Activated CD4-positive, alpha-beta T cell treated with anti-CD3 and anti-CD28 coated beads, Interleukin-2, amount 10 ng/mL, durations not matched to agents 7 days and 5 days (primary cell): ENCODE results near the gene AKAP13. TPM values are rescaled to one million over a fixed set of nuclear protein-coding genes. Genes with fewer than 3 reads are reported as not detected.

Experiments
- CTCF ChIA-PET: fragments of 350-600 bp; sonication (Branson Sonifier 250); formaldehyde crosslinking; loops from one replicate; lab custom pipeline; 2021; ENCODE audit warnings: antibody characterized with exemption; lab: Charles Lee
- POLR2A ChIA-PET: fragments of 350-600 bp; sonication (Branson Sonifier 250); formaldehyde crosslinking; loops from one replicate; lab custom pipeline; 2021; ENCODE audit warnings: antibody characterized with exemption; lab: Charles Lee
- DNase-seq: peaks from one replicate; pipeline ENCODE4 v3.0.0-alpha.2; 2020
- H3K27ac Mint-ChIP-seq: one replicate; pipeline ENCODE4 v1.8.0; 2021; ENCODE audit warnings: mild to moderate bottlenecking, moderate library complexity, mixed read lengths
- H3K27me3 Mint-ChIP-seq: one replicate; pipeline ENCODE4 v1.8.0; 2021; ENCODE audit warnings: mixed read lengths
- H3K36me3 Mint-ChIP-seq: one replicate; pipeline ENCODE4 v1.8.0; 2021; ENCODE audit warnings: low read depth, mixed read lengths
- H3K4me1 Mint-ChIP-seq: one replicate; pipeline ENCODE4 v1.8.0; 2021; ENCODE audit warnings: mixed read lengths
- H3K4me3 Mint-ChIP-seq: one replicate; pipeline ENCODE4 v1.8.0; 2021; ENCODE audit warnings: mild to moderate bottlenecking, moderate library complexity, mixed read lengths
- H3K9me3 Mint-ChIP-seq: one replicate; pipeline ENCODE4 v1.8.0; 2021; ENCODE audit warnings: mixed read lengths
- total RNA-seq, 2 experiments: library from RNA; stranded (reverse); gene quantifications; one replicate each; pipeline ENCODE4 v1.2.3, GENCODE V29; 2021

The AKAP13 gene
- total RNA-seq, 2 experiments from 2014 or later: 152 to 181 TPM

DNA sequence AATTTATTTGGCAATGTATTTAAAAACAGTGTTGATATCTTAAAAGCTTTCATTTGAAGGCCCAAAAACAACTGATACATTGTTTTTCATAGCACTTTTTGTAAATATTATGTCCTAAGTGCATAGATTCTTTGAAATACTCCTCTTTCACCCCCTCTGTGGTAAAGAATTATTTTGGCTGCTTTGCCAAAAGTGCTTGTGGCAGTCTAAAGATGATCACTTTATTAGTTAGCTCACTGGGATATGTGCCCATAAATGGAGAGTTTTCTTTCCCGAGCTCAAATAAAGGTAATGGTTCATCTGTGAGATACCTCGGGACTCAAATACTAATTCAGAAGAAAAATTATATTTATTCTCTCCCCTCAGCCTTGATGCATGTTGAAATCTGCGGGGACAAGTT, 16.7 kb downstream of the AKAP13 start:
- ChIA-PET CTCF (interaction anchor here (0.7 to 0.8 kb wide), 2 partner anchors 9 to 30 kb away, joined by 3 read pairs; no protein-coding TSS in a partner anchor), POLR2A (interaction anchor here (0.7 kb wide), 1 partner anchor 17 kb away, joined by 4 read pairs; no protein-coding TSS in a partner anchor)

DNA sequence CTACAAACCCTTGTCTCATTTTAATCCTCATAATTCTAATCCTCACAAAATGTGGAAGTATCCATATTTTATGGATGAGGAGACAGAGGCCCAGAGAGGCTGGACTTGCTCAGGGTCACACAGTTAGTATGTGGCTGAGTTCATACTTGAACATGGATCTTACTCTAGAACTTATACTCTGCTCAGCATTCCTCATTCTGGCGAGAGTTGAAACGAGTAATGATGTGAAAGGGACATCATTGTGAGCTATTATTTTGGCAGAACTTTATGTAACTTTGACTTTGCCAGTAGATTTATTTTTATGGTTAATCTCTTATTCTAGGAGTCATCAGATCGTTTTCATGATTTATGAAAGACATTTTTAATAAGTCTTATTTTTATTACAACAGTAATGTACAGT, 17.5 kb downstream of the AKAP13 start:
- Mint-ChIP-seq H3K4me3 (no peak overlapping the region), H3K4me1 (peaks cover 37% of the 10 kb centered on the region), H3K27me3 (no peaks in the 10 kb centered on the region), H3K9me3 (no peaks in the 10 kb centered on the region), H3K27ac (no peak overlapping the region), H3K36me3 (peaks cover 14% of the 10 kb centered on the region)
- CTCF ChIA-PET: interaction anchor here (0.8 kb wide), 1 partner anchor 8 kb away, joined by 3 read pairs; no protein-coding TSS in a partner anchor
- no peak for DNase-seq
- POLR2A ChIA-PET: no interaction called here

More for the DNA sequence above, 16.7 kb downstream of the AKAP13 start:
- DNase-seq: no peak
- Mint-ChIP-seq H3K4me1 (peaks cover 33% of the 10 kb centered on the region), H3K4me3 (no peak overlapping the region), H3K36me3 (peaks cover 18% of the 10 kb centered on the region), H3K27me3 (no peaks in the 10 kb centered on the region), H3K27ac (no peak overlapping the region), H3K9me3 (no peaks in the 10 kb centered on the region)

DNA sequence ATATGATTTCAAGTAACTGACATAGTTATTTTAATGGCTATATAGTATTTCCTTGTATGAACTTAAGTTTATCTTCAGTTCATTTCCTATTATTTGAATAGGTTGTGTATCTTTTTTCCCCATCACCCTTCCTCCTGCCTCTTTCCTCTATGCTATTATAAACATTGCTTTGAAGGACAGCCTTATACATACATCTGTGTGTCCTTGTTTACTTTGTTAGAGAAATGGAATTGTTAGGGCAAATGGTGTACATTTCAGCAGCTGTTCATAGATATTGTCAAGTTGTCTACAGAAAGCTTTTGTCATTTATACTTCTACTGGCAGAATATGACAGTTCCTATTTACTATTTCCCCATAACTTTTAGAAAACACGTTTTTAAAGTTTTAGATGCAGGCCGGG, 18.4 kb downstream of the AKAP13 start:
- no peaks in the 10 kb centered on the region for H3K9me3 Mint-ChIP-seq
- no peaks in the 10 kb centered on the region for H3K27me3 Mint-ChIP-seq
- ChIA-PET CTCF (no interaction called here), POLR2A (no interaction called here)
- no peak overlapping the region for H3K27ac Mint-ChIP-seq
- peaks cover 39% of the 10 kb centered on the region for H3K4me1 Mint-ChIP-seq
- H3K36me3 Mint-ChIP-seq: peaks cover 8% of the 10 kb centered on the region
- no peak overlapping the region for H3K4me3 Mint-ChIP-seq
- no peak for DNase-seq

DNA sequence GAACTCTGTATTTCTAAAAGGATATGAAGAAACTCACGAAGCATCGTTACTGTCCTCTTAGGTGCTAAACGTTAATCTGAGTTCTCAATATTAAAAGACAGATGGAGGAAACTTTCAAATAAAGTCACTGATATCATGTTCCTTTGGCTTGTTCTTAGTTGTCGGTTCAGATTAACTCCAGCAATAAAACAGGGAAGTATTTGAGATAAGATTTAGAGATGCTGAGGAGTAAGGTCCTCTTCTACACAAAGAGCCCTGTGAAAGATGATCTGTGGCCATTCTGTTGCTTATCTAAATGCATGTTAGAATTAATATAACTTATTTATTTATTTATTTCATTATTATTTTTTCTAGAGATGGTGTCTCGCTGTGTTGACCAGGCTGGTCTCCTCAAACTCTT, 19.2 kb downstream of the AKAP13 start:
- Mint-ChIP-seq H3K36me3 (peaks cover 4% of the 10 kb centered on the region), H3K9me3 (no peaks in the 10 kb centered on the region), H3K4me1 (peaks cover 45% of the 10 kb centered on the region)

DNA sequence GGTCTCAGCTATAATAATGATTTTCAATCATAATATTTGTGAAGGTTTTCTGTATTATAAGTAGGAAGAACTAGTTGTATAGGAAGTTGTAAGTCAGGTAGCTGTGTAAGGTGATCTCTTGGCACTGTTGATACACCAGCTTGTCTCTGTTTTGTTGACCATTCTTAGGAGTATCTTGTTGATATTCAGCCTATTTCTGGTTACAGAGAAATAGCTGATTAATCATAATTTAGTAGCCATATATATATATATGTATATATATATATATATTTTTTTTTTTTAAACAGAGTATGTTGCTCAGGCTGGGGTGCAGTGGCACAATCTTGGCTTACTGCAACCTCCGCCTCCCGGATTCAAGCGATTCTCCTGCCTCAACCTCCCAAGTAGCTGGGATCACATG, 20.2 kb downstream of the AKAP13 start:
- CTCF ChIA-PET: interaction anchor here (0.6 to 2.3 kb wide), 6 partner anchors 11 to 213 kb away, joined by 3 to 10 read pairs (median 3); no protein-coding TSS in a partner anchor
- no peak for DNase-seq
- Mint-ChIP-seq H3K36me3 (peaks cover 7% of the 10 kb centered on the region), H3K4me1 (peaks cover 55% of the 10 kb centered on the region), H3K27ac (no peak overlapping the region), H3K9me3 (no peaks in the 10 kb centered on the region), H3K4me3 (no peak overlapping the region), H3K27me3 (no peaks in the 10 kb centered on the region)
- POLR2A ChIA-PET: no interaction called here

More for the DNA sequence above, 19.2 kb downstream of the AKAP13 start:
- no peak overlapping the region for H3K27ac Mint-ChIP-seq
- DNase-seq: no peak
- CTCF ChIA-PET: interaction anchor here (0.9 to 1.4 kb wide), 2 partner anchors 10 to 36 kb away, joined by 3 read pairs; no protein-coding TSS in a partner anchor
- H3K27me3 Mint-ChIP-seq: no peaks in the 10 kb centered on the region
- no peak overlapping the region for H3K4me3 Mint-ChIP-seq
- POLR2A ChIA-PET: no interaction called here

DNA sequence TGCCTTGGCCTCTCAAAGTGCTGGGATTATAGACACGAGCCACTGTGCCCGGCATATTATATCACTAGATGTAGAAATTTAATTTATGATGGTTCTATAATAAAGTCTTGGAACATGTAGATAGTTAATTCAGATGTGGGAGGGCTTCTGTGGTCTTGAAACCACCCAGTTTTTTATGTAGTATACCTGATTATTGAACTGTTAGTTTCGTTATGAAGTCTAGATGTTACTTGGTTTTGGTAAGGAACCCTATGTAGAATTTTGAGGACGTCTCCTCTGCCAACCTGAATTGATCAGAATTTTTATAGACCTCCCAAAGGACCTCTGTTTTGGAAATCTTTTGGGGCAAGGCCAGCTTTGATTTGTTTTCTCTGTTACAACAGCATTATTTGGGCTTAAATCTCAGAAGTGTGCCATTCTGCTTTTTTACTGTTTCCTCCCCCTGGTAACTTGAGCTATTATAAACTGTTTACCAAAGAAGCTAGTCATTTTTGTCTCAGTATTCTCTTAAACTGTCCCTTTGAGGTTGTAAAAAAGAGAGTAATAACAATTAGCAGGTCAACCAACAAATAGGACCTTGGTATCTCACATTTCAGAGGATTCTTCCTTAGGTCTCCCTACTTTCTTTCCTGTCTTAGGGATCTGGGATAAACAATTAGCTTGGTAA, 20.8 kb downstream of the AKAP13 start:
- CTCF ChIA-PET: interaction anchor here (1.0 to 2.3 kb wide), 4 partner anchors 12 to 85 kb away, joined by 3 to 10 read pairs (median 3); no protein-coding TSS in a partner anchor
- H3K27me3 Mint-ChIP-seq: no peaks in the 10 kb centered on the region
- no peaks in the 10 kb centered on the region for H3K9me3 Mint-ChIP-seq
- H3K36me3 Mint-ChIP-seq: peaks cover 5% of the 10 kb centered on the region
- H3K27ac Mint-ChIP-seq: no peak overlapping the region
- POLR2A ChIA-PET: no interaction called here
- DNase-seq: no peak
- H3K4me1 Mint-ChIP-seq: peaks cover 54% of the 10 kb centered on the region
- no peak overlapping the region for H3K4me3 Mint-ChIP-seq

DNA sequence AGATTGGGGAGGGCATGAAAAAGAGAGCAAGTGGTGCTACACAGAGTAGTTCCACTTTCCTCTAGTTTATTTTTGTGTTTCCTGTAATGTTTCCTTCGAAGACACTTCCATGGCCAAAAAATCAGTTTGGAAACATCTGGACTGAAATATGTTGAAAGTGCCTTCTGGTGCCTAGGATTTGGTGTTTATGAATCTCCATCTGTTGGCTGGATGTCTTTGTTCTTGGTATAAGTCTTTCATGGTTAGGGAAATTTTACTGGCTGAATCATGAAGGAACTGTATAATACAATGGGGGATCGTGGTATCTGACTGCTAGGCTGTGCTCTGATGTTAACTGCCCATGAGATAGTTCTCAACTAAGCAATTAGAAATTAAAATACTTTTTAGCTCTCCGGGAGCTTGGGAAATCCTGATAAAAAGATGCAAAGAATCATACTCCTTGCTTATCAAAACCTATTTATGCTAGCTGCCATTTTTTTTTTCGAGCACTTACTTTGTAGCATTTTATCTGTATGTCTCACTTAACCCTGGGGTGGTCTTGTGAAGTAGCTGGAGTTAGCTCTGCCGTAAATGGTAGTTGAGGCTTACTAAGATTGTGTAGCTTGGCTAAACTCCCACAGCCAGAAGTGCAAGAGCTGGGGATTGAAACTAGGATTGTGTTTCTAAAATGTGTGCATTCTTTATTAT, 21.9 kb downstream of the AKAP13 start:
- Mint-ChIP-seq H3K27ac (no peak overlapping the region), H3K4me1 (peaks cover 61% of the 10 kb centered on the region)

DNA sequence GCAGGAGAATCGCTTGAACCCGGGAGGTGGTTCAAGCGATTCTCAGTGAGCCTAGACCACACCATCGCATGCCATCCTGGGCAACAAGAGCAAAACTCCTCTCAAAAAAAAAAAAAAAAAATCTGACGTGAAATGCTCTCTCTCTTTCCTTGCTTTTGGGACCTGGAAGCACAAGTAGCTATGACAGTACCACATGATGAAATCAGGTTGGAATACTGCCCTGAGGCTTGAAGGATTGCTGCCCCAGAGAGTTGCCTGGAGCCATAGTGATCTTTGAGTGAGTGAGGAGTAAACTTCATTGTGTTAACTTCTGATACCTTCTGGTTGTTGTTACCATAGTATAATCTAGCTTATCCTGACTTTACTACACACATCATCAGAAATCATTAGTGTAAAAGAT, 23.3 kb downstream of the AKAP13 start:
- Mint-ChIP-seq H3K4me3 (no peak overlapping the region), H3K36me3 (peaks cover 5% of the 10 kb centered on the region), H3K9me3 (no peaks in the 10 kb centered on the region), H3K4me1 (peaks cover 72% of the 10 kb centered on the region), H3K27ac (no peak overlapping the region), H3K27me3 (no peaks in the 10 kb centered on the region)
- DNase-seq: no peak
- CTCF ChIA-PET: interaction anchor here (0.6 to 1.0 kb wide), 3 partner anchors 10 to 20 kb away, joined by 4 to 5 read pairs (median 5); no protein-coding TSS in a partner anchor
- POLR2A ChIA-PET: interaction anchor here (0.6 kb wide), 1 partner anchor 30 kb away, joined by 3 read pairs; no protein-coding TSS in a partner anchor

More for the DNA sequence above, 21.9 kb downstream of the AKAP13 start:
- no peaks in the 10 kb centered on the region for H3K9me3 Mint-ChIP-seq
- POLR2A ChIA-PET: no interaction called here
- no peak overlapping the region for H3K4me3 Mint-ChIP-seq
- no peak for DNase-seq
- H3K36me3 Mint-ChIP-seq: peaks cover 5% of the 10 kb centered on the region
- no peaks in the 10 kb centered on the region for H3K27me3 Mint-ChIP-seq
- CTCF ChIA-PET: interaction anchor here (1.2 to 2.3 kb wide), 3 partner anchors 11 to 86 kb away, joined by 3 to 10 read pairs (median 3); no protein-coding TSS in a partner anchor

DNA sequence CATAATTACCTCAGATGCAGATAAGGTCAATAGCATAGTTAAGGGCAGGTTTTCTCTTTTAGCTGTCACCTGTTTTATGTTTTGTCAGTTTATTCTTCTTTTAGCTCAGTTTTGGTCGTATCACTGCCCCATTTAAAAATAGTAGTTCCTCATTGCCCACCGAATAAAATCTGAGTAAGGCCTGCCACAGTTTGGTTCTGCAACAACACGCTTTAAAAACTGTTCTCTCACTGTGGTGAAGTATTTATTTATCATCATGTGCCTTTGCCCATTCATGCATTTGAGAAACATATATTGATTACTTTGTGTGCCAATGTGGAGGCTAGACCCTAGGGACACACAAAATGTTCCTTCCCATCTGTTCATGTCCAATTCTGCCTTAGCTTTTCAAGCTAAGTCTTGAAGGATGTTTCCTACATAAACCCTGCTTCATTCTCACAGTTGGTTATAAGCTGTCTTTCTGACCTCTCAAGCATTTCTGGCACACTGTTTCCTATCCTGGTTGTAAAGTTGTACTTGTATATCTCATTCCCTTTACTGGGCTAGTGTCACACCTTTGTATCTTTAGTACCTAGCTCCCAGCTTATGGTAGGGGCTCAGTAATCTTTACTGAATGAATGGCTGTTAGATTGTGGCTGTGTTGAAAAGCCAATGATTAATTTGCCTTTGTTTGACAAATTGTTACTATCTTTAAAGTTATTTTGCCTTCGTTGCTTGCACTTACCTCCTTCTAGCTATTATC, 23.9 kb downstream of the AKAP13 start:
- no peak overlapping the region for H3K27ac Mint-ChIP-seq
- H3K4me3 Mint-ChIP-seq: no peak overlapping the region
- no peak for DNase-seq
- POLR2A ChIA-PET: no interaction called here
- H3K4me1 Mint-ChIP-seq: peaks cover 72% of the 10 kb centered on the region
- CTCF ChIA-PET: interaction anchor here (0.6 to 2.0 kb wide), 5 partner anchors 9 to 22 kb away, joined by 3 to 7 read pairs (median 5); no protein-coding TSS in a partner anchor
- peaks cover 3% of the 10 kb centered on the region for H3K36me3 Mint-ChIP-seq
- no peaks in the 10 kb centered on the region for H3K27me3 Mint-ChIP-seq
- no peaks in the 10 kb centered on the region for H3K9me3 Mint-ChIP-seq

DNA sequence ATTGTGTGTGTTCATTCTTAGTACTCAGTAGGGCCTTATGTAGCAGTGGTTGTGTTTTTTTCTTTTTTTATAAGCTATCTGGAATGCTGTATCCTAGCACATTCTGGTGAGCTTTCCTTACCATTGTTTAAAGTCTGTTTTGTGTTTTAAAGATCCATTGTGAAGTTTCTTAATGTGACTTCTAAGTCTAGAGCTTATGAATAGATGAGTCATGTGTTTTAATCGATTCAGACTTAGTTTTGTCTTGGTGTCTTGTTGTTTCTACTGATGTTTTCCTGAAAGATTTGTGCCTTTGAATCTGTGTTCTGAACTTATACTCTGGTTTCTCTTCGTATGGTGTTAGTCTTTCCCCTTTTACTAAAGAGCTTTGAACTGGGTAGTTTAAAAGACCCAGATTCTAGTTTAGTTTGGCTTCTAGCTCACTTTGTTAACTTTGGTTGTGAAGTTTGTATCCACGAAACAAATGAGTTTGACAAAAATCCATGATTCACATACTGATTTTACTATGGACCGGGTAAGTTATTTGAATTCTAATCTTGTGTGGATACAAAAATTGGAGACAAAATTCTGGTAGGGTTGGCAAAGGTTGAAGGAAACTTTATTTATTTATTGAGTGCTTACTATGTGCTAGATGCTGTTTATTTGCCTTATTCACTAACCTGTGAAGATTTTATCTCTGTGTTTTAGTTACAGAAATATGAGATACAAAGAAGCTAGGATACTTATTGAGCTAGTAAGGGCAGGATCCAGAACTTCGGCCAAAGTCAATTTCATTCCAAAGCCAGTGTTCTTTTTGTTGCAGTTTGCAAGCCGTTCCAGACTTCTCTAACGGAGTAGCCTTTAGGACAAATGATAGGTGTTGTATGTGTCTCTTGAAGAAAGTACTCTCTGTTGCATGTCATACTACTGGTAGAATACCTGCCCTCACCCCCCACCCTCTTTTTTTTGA, 24.8 kb downstream of the AKAP13 start:
- H3K27ac Mint-ChIP-seq: no peak overlapping the region
- no peaks in the 10 kb centered on the region for H3K27me3 Mint-ChIP-seq
- H3K9me3 Mint-ChIP-seq: no peaks in the 10 kb centered on the region
- POLR2A ChIA-PET: no interaction called here
- peaks cover 75% of the 10 kb centered on the region for H3K4me1 Mint-ChIP-seq
- peaks cover 6% of the 10 kb centered on the region for H3K36me3 Mint-ChIP-seq
- CTCF ChIA-PET: interaction anchor here (0.8 to 2.0 kb wide), 5 partner anchors 8 to 222 kb away, joined by 3 to 7 read pairs (median 3); no protein-coding TSS in a partner anchor
- H3K4me3 Mint-ChIP-seq: no peak overlapping the region
- DNase-seq: no peak

DNA sequence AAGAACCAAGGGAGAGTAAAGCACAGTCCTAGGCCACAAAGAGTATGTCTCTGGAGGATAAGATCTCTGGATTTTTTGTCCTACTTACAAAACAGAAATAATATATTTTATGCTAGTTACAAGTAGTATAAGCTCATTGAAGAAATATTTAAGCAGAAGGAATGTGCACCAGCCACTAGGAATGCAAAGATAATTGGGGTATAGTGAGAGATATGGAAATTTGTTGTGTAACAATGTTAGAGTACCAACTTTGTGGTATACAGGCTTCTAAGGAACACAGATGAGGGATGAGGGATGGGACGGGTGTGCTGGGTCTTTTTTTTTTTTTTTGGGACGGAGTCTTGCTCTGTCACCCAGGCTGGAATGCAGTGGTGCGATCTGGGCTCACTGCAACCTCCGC, 26.5 kb downstream of the AKAP13 start:
- Mint-ChIP-seq H3K9me3 (no peaks in the 10 kb centered on the region), H3K27me3 (no peaks in the 10 kb centered on the region), H3K27ac (peak overlapping the region; percentile 33), H3K4me1 (peaks cover 78% of the 10 kb centered on the region), H3K36me3 (peaks cover 15% of the 10 kb centered on the region), H3K4me3 (no peak overlapping the region)
- POLR2A ChIA-PET: no interaction called here
- CTCF ChIA-PET: interaction anchor here (0.8 to 1.1 kb wide), 2 partner anchors 88 to 220 kb away, joined by 3 read pairs; no protein-coding TSS in a partner anchor
- DNase-seq: no peak
